Kidney (tissue), 14 donors: Measurements from ENCODE around the gene C15orf40. TPM values are rescaled to one million over a fixed set of nuclear protein-coding genes. Genes with fewer than 3 reads are reported as not detected.

Experiments
- DNase-seq, 5 donors: peaks; one replicate each; pipeline ENCODE4 v3.0.0-alpha.2; 2013 to 2020
- FAIRE-seq: peaks from 2 replicates; lab custom pipeline; 2012; peaks lifted over from hg19 to GRCh38; lab: Jason Lieb, UNC
- H3K27ac ChIP-seq, 2 donors: one replicate each; pipeline ENCODE4 v1.7.0; 2013; ENCODE audit warnings: low read depth in 2 of 2, low read length in 2 of 2, inconsistent platforms in 1 of 2
- H3K27me3 ChIP-seq: one replicate; pipeline ENCODE4 v1.7.1; 2013; ENCODE audit warnings: low read length, inconsistent platforms; ENCODE audit not compliant: control insufficient read depth, insufficient read depth
- H3K36me3 ChIP-seq, 3 donors: one replicate each; pipeline versions ENCODE4 v1.7.0 to v1.7.1; 2013; ENCODE audit warnings: low read length in 3 of 3, control low read depth in 1 of 3, inconsistent platforms in 1 of 3; ENCODE audit not compliant: insufficient read depth in 3 of 3, control insufficient read depth in 2 of 3
- H3K4me1 ChIP-seq, 3 donors: one replicate each; pipeline versions ENCODE4 v1.7.0 to v1.7.1; 2013; ENCODE audit warnings: low read length in 3 of 3, inconsistent platforms in 1 of 3, low read depth in 1 of 3; ENCODE audit not compliant: control insufficient read depth in 2 of 3, insufficient read depth in 2 of 3
- H3K4me3 ChIP-seq, 3 donors: one replicate each; pipeline versions ENCODE4 v1.7.0 to v1.8.1; 2013; ENCODE audit warnings: low read length in 3 of 3, control low read depth in 1 of 3, inconsistent platforms in 1 of 3
- H3K9ac ChIP-seq, 3 donors: one replicate each; pipeline versions ENCODE4 v1.7.0 to v1.7.1; 2013; ENCODE audit warnings: low read length in 3 of 3, control low read depth in 1 of 3, inconsistent platforms in 1 of 3
- H3K9me3 ChIP-seq, 3 donors: one replicate each; pipeline versions ENCODE4 v1.7.0 to v1.7.1; 2013; ENCODE audit warnings: low read length in 3 of 3, control low read depth in 1 of 3, inconsistent platforms in 1 of 3; ENCODE audit not compliant: control insufficient read depth in 2 of 3, insufficient read depth in 1 of 3
- CTCF ChIP-seq: IDR thresholded peaks from 3 replicates; pipeline ENCODE4 v1.5.1; 2012; ENCODE audit warnings: mild to moderate bottlenecking, moderate library complexity, borderline replicate concordance; ENCODE audit not compliant: insufficient read depth; ENCODE audit errors: extremely low read depth
- intact Hi-C: fragments of 100-400 bp; cut with DNase I; formaldehyde crosslinking; loops from one replicate; pipeline ENCODE4 v1.11.1; 2022
- polyA plus RNA-seq: library from polyadenylated mRNA; stranded (reverse); fragments of 350-450 nt; fragmentation: Illumina TruSeq; extraction: RNeasy Lipid Tissue Mini Kit (QIAGEN cat#74804); gene quantifications from one replicate; pipeline ENCODE4 v1.2.3, GENCODE V29; 2014; ENCODE audit warnings: low read depth, low replicate concordance; ENCODE audit not compliant: insufficient read depth
- total RNA-seq: library from RNA; stranded (reverse); fragmentation: NEBNext Ultra II Directional; extraction: Animal tissue kit (Norgen Biotek cat#: 25700); gene quantifications from one replicate; pipeline ENCODE4 v1.2.1, GENCODE V29; 2021
- donor health status: control.
- donor health status: control.
- donor health status: control.
- donor health status: control.
- donor health status: control.
- donor health status: DM: yes; HTN: yes; CAD: no.
- donor health status: Normal renal cell carcinoma (clear cell type).

C15orf40 gene
- total and polyA plus RNA-seq, 2 donors from 2014 or later = 20.5 to 44.1 TPM

- H3K27ac ChIP-seq = no peak overlapping the region
- DNase-seq (peak in 3 of 5 donors; percentile 25 to 77 (median 68)), FAIRE-seq (no peak)
- peaks cover 0 to 6% (median 5%) of the 10 kb centered on the region in 3 donors for H3K4me1 ChIP-seq
- H3K36me3 ChIP-seq = no peaks in the 10 kb centered on the region
- peak; percentile 51 for TF ChIP-seq CTCF
- peak overlapping the region; percentile 24 to 65 (median 47) for H3K9ac ChIP-seq
- H3K9me3 ChIP-seq = no peaks in the 10 kb centered on the region
- intact Hi-C loops = no loop called here
- H3K27me3 ChIP-seq = no peaks in the 10 kb centered on the region
- H3K4me3 ChIP-seq = peak overlapping the region; percentile 45 to 72 (median 51)
Measured at GRCh38 chr15:82999905-83000671, 11.4 kb downstream of the C15orf40 start.

GRCh38 chr15:82999426-82999825 is 12.0 kb downstream of the C15orf40 start:
- no peak for FAIRE-seq
- Histone ChIP-seq H3K27ac (no peak overlapping the region), H3K27me3 (no peaks in the 10 kb centered on the region), H3K9me3 (no peaks in the 10 kb centered on the region), H3K4me3 (no peak overlapping the region), H3K9ac (no peak overlapping the region), H3K4me1 (peaks cover 0 to 6% (median 5%) of the 10 kb centered on the region in 3 donors), H3K36me3 (no peaks in the 10 kb centered on the region)
- intact Hi-C loops = no loop called here
- TF ChIP-seq CTCF = no peak
- DNase-seq = no peak

GRCh38 chr15:82995938-82996337 is 15.5 kb downstream of the C15orf40 start:
- Histone ChIP-seq H3K27me3 (no peaks in the 10 kb centered on the region), H3K4me3 (no peak overlapping the region), H3K9ac (no peak overlapping the region), H3K4me1 (peaks cover 0 to 6% (median 5%) of the 10 kb centered on the region in 3 donors), H3K36me3 (no peaks in the 10 kb centered on the region), H3K9me3 (no peaks in the 10 kb centered on the region), H3K27ac (no peak overlapping the region)
- no peak for TF ChIP-seq CTCF
- intact Hi-C loops = no loop called here
- no peak for FAIRE-seq
- DNase-seq = no peak
